ENCODE data around the gene NLRC5.

The NLRC5 gene

GRCh38 chr16:56961851-56962281, 27.5 kb upstream of the NLRC5 start, which contains the start of gene CETP:
Gene CETP, plus strand, starts transcription at chr16:56961950. Its CDS starts 30 bp downstream, at chr16:56961980.
- no peaks in the 10 kb centered on the region for H3K9me2 ChIP-seq (replicated peaks; ENCODE audit: control insufficient read depth, low read length)
- TF ChIP-seq, protein P1, sequence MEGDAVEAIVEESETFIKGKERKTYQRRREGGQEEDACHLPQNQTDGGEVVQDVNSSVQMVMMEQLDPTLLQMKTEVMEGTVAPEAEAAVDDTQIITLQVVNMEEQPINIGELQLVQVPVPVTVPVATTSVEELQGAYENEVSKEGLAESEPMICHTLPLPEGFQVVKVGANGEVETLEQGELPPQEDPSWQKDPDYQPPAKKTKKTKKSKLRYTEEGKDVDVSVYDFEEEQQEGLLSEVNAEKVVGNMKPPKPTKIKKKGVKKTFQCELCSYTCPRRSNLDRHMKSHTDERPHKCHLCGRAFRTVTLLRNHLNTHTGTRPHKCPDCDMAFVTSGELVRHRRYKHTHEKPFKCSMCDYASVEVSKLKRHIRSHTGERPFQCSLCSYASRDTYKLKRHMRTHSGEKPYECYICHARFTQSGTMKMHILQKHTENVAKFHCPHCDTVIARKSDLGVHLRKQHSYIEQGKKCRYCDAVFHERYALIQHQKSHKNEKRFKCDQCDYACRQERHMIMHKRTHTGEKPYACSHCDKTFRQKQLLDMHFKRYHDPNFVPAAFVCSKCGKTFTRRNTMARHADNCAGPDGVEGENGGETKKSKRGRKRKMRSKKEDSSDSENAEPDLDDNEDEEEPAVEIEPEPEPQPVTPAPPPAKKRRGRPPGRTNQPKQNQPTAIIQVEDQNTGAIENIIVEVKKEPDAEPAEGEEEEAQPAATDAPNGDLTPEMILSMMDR (IDR thresholded peaks at IDR 0.05; ENCODE audit: low read depth, low read length, poor library complexity, severe bottlenecking), result no peak
- TF ChIP-seq EZH2phosphoT487 (IDR thresholded peaks at IDR 0.05; ENCODE audit: borderline replicate concordance, low read length), result no peak
- H3K4me3 ChIP-seq (ENCODE audit: low read length), result no peak within 1 kb of the TSS
- H3K36me3 ChIP-seq (ENCODE audit: control insufficient read depth, low read length), result no peaks in the 10 kb centered on the region
- H3K27ac ChIP-seq (ENCODE audit: low read depth, low read length), result no peak within 1 kb of the TSS
- H3K9me3 ChIP-seq (ENCODE audit: control insufficient read depth, insufficient read depth, low read length), result no peaks in the 10 kb centered on the region
- H4K20me1 ChIP-seq (ENCODE audit: control insufficient read depth, insufficient read depth, low read depth, low read length), result no peaks in the 10 kb centered on the region
- no peaks in the 10 kb centered on the region for H3F3A ChIP-seq (ENCODE audit: control insufficient read depth, insufficient read depth)
- no peaks in the 10 kb centered on the region for H3K79me2 ChIP-seq (ENCODE audit: control insufficient read depth, low read length)
- H3K4me1 ChIP-seq (ENCODE audit: control insufficient read depth, low read length), result peaks cover 22% of the 10 kb centered on the region
- no peak within 1 kb of the TSS for H3K4me2 ChIP-seq (ENCODE audit: low read length)
- 0 out of 2 replicates have a peak, but pooled peaks cover 6% of the 10 kb centered on the region for H3K27me3 ChIP-seq (ENCODE audit: control insufficient read depth, low read length)

DNA sequence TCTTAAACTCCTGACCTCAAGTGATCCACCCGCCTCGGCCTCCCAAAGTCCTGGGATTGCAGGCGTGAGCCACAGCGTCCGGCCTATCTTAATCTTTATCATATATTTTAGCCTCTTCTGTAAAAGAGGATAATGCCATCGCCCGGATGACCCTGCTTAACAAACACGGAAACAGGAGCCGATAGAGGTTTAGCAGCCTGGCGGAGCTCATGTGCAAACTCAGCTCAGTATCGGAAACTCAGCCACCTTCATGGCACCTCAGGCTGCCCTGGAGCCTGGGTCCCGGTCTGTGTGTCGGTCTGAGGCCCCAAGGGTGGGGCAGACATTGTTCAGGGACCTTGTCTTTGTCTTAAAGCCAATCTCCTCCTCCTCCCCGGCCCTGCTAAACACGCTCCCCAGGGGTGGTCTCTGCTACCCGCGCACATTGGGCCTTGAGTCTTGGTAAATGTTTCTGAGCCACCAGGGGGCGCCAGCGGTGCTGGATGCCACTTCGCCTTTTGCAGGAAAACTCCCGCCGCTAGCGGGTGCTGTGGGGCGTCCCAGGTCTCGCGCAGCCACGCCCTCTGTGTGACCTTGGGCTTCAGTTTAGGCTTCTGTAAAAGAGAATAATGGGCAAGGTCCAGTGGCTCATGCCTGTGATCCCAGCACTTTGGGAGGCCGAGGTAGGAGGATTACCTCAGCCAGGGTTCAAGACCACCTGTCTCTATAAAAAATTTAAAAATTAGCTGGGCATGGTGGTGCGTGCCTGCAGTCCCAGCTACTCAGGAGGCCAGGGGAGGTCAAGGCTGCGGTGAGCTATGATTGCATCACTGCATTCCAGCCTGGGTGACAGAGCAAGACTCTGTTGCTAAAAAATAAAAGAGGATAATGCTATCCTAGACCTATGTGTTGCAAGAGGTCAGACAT, 24.9 kb upstream of the NLRC5 start:
- Histone ChIP-seq H3K4me3 (ENCODE audit: low read length) (no peak overlapping the region), H3K27me3 (ENCODE audit: control insufficient read depth, low read length) (no peaks in the 10 kb centered on the region), H3K9me2 (replicated peaks; ENCODE audit: control insufficient read depth, low read length) (no peaks in the 10 kb centered on the region), H3K4me1 (ENCODE audit: control insufficient read depth, low read length) (peaks cover 22% of the 10 kb centered on the region), H3K79me2 (ENCODE audit: control insufficient read depth, low read length) (no peaks in the 10 kb centered on the region), H3K4me2 (ENCODE audit: low read length) (peak overlapping the region; percentile 54), H4K20me1 (ENCODE audit: control insufficient read depth, insufficient read depth, low read depth, low read length) (no peaks in the 10 kb centered on the region), H3K27ac (ENCODE audit: low read depth, low read length) (no peak overlapping the region), H3K36me3 (ENCODE audit: control insufficient read depth, low read length) (no peaks in the 10 kb centered on the region), H3K9me3 (ENCODE audit: control insufficient read depth, insufficient read depth, low read length) (no peaks in the 10 kb centered on the region), H3F3A (ENCODE audit: control insufficient read depth, insufficient read depth) (no peaks in the 10 kb centered on the region; the same call in 1 of the 2 replicates)
- TF ChIP-seq EZH2phosphoT487 (IDR thresholded peaks at IDR 0.05; ENCODE audit: borderline replicate concordance, low read length), result no peak
- TF ChIP-seq, protein P1 (IDR thresholded peaks at IDR 0.05; ENCODE audit: low read depth, low read length, poor library complexity, severe bottlenecking), result peak; percentile 100

- Histone ChIP-seq H3K9me2 (replicated peaks; ENCODE audit: control insufficient read depth, low read length) (no peaks in the 10 kb centered on the region), H3K79me2 (ENCODE audit: control insufficient read depth, low read length) (no peaks in the 10 kb centered on the region), H3K4me2 (ENCODE audit: low read length) (peak overlapping the region; percentile 12; the same call in 1 of the 2 replicates), H3K9me3 (ENCODE audit: control insufficient read depth, insufficient read depth, low read length) (no peaks in the 10 kb centered on the region), H4K20me1 (ENCODE audit: control insufficient read depth, insufficient read depth, low read depth, low read length) (no peaks in the 10 kb centered on the region), H3K27me3 (ENCODE audit: control insufficient read depth, low read length) (no peaks in the 10 kb centered on the region), H3K27ac (ENCODE audit: low read depth, low read length) (no peak overlapping the region), H3K4me1 (ENCODE audit: control insufficient read depth, low read length) (peaks cover 23% of the 10 kb centered on the region), H3K36me3 (ENCODE audit: control insufficient read depth, low read length) (no peaks in the 10 kb centered on the region), H3F3A (ENCODE audit: control insufficient read depth, insufficient read depth) (no peaks in the 10 kb centered on the region; the same call in 1 of the 2 replicates), H3K4me3 (ENCODE audit: low read length) (no peak overlapping the region)
- TF ChIP-seq EZH2phosphoT487 (IDR thresholded peaks at IDR 0.05; ENCODE audit: borderline replicate concordance, low read length), result no peak
- TF ChIP-seq, protein P1 (IDR thresholded peaks at IDR 0.05; ENCODE audit: low read depth, low read length, poor library complexity, severe bottlenecking), result no peak
Measured at GRCh38 chr16:56965149-56966092, 23.9 kb upstream of the NLRC5 start.

Measured in DOHH2 (cell line).